ENCODE measurements around the gene VRK1. TPM values are rescaled to one million over a fixed set of nuclear protein-coding genes. Genes with fewer than 3 reads are reported as not detected.

VRK1 gene
- total RNA-seq, 1 donor, result 34.0 TPM

DNA sequence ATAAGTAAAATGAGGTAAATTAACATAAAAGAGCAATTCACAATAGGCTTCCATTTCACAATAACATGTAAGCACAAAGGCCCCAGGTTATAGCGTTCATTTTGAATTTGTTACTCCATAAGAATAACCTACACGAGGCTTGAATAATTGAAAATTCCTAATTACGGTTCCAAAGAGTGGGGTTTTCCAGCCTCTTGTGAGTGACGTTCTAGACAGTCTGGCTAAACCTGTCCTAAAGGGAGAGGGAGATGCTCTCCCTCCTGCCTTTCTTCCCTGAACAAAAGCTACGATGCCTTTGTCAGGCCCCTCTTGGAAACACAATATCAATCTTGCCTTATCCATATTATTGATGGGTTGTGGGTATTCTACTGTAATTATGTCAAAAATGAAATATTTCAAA, 24.3 kb upstream of the VRK1 start:
- TF ChIP-seq, protein P1, sequence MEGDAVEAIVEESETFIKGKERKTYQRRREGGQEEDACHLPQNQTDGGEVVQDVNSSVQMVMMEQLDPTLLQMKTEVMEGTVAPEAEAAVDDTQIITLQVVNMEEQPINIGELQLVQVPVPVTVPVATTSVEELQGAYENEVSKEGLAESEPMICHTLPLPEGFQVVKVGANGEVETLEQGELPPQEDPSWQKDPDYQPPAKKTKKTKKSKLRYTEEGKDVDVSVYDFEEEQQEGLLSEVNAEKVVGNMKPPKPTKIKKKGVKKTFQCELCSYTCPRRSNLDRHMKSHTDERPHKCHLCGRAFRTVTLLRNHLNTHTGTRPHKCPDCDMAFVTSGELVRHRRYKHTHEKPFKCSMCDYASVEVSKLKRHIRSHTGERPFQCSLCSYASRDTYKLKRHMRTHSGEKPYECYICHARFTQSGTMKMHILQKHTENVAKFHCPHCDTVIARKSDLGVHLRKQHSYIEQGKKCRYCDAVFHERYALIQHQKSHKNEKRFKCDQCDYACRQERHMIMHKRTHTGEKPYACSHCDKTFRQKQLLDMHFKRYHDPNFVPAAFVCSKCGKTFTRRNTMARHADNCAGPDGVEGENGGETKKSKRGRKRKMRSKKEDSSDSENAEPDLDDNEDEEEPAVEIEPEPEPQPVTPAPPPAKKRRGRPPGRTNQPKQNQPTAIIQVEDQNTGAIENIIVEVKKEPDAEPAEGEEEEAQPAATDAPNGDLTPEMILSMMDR (IDR thresholded peaks at IDR 0.05; ENCODE audit: insufficient read depth, low read length), result no peak
- H3K4me3 ChIP-seq (ENCODE audit: low read depth, low read length), result no peak overlapping the region
- DNase-seq (ENCODE audit: low read depth), result no peak

DNA sequence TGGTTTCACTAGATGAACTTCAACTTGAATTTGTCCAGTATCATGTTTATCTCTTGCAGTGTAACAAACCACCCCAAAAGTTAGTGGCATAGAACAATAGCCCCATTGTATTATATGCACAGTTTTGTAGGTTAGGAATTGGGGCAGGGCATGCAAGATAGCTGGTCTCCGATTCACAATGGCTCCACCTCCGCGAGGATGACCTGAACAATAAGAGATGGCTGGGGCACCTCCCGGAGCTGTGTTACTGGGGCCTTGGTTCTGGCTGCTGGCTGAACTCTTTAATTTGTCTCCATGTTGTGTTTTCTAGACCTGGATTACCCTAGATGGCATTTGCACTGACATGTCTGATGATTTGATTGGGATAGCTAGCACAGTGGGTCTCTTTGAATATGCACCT, 20.4 kb upstream of the VRK1 start:
- TF ChIP-seq, protein P1 (IDR thresholded peaks at IDR 0.05; ENCODE audit: insufficient read depth, low read length), result no peak
- no peak overlapping the region for H3K4me3 ChIP-seq (ENCODE audit: low read depth, low read length)
- DNase-seq (ENCODE audit: low read depth), result no peak

DNA sequence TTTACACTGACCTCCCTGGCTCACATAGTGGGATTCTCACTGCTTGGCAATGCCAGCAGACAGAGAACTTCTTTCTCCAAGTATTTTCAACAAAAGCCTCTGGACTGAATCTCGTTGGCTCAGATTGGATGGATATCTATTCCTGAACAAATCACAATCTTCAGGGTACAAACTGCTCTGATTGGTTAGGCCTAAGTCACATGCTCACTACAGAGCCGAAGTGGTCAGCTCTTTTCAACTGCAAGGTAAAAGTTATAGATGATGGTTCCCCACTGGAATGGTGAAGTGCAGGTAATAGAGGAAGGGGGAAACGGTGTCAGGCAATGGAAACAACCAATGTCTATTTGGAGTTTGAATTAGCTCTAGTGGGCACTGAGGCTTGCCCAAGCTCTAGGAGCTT, 16.7 kb upstream of the VRK1 start:
- TF ChIP-seq, protein P1 (IDR thresholded peaks at IDR 0.05; ENCODE audit: insufficient read depth, low read length), result no peak
- no peak for DNase-seq (ENCODE audit: low read depth)
- no peak overlapping the region for H3K4me3 ChIP-seq (ENCODE audit: low read depth, low read length)

DNA sequence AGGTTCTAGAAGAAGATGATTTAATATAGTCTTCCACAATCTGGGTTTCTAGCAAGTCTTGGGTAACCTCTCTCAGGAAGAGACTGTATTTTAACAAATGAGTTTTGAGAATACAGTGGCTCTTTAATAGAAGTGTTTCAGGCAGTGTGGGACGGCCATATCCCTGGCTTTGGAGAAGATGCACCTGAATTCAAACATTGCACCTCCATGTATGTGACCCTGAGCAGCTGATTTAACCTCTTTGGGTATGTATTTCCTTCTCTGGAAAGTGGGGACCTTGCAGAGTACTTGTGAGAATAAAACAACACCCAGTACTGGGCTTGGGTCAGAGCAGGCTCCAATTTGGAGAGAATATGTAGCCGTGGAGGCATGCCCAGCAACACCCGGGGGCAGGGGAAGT, 15.8 kb upstream of the VRK1 start:
- TF ChIP-seq, protein P1 (IDR thresholded peaks at IDR 0.05; ENCODE audit: insufficient read depth, low read length), result no peak
- DNase-seq (ENCODE audit: low read depth), result no peak
- no peak overlapping the region for H3K4me3 ChIP-seq (ENCODE audit: low read depth, low read length)

DNA sequence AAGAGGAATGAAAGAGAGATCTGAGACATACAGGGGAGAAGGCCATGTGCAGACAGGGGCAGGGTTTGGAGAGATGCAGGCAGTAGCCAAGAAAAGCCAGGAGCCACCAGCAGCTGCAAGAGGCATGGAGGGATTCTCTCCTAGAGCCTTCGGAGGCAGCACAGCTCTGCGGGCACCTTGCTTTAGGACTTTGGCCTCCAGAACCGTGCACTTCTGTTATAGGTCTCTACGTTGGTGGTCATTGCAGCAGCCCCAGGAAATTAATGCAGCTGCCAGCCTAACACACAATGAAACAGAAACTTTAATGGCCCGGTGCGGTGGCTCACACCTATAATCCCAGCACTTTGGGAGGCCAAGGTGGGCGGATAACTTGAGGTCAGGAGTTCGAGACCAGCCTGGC, 14.7 kb upstream of the VRK1 start:
- DNase-seq (ENCODE audit: low read depth), result no peak
- TF ChIP-seq, protein P1 (IDR thresholded peaks at IDR 0.05; ENCODE audit: insufficient read depth, low read length), result no peak
- H3K4me3 ChIP-seq (ENCODE audit: low read depth, low read length), result no peak overlapping the region

DNA sequence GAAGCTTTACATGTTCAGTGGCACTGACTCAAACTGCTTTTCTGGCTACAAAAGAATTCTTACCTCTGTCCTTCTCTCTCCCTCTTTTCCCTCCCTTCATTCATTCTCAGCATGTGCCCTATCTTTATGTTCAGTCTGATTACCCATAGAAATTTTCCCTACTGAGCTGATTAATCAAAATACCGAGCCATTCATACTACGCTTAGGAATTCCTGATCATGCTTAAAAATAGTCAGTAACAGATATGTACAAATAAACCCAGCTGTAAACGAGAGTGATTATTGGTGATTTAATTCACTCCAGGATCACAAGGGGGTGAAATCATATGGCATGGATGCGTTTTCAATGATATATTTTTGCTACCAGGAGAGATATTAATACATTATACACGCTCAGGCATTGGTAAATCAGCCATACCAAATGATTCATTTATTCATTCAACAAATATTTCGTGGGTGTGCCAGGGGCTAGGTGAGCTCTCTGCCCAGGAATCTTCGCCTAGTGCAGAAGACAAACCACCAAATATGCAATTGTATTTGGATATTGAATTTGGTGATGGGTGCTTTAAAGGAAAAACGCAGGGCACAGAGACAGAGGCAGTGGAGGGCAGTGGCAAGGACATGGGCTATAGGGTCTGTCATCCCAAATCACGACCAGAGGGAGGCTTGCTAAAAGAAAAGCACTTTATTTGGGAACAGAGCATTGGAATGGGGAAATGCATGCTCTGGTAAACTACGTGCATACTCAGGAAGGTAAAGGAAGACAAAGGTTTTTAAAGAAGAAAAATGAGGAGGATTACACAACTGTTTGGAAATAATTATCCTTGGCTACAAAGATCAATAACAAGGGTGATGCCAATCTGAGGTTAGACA, 13.9 kb upstream of the VRK1 start:
- DNase-seq (ENCODE audit: low read depth), result no peak
- TF ChIP-seq, protein P1 (IDR thresholded peaks at IDR 0.05; ENCODE audit: insufficient read depth, low read length), result no peak
- H3K4me3 ChIP-seq (ENCODE audit: low read depth, low read length), result no peak overlapping the region

DNA sequence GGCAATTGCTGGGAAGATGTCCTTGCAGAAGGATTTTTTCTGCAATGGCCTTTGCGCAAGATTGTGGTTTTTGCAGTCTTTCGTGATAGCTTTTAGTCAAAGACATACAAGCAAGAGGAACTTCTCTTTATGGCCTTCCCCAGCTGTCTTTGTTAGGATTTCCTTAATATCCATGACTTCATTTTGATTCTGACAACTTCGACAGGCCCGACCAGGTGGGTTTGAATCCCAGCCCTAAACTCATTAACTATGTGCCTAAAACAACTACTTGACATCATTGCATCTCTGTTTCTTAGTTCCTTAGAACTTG, 13.3 kb upstream of the VRK1 start:
- TF ChIP-seq, protein P1 (IDR thresholded peaks at IDR 0.05; ENCODE audit: insufficient read depth, low read length), result no peak
- H3K4me3 ChIP-seq (ENCODE audit: low read depth, low read length), result no peak overlapping the region
- DNase-seq (ENCODE audit: low read depth), result no peak

Data from fibroblast of the aortic adventitia (primary cell).